ENCODE data around the gene RNF14. TPM values are rescaled to one million over a fixed set of nuclear protein-coding genes. Genes with fewer than 3 reads are reported as not detected.

RNF14 gene
- total RNA-seq (2021; fragmentation: NEBNext Ultra II Directional; extraction: Animal tissue kit (Norgen Biotek cat#: 25700)) (19.6 and 20.2 TPM in 2 replicates), polyA plus RNA-seq (2011; rRNA removed) (4.4 and 4.7 TPM in 2 replicates), polyA minus RNA-seq (2011; rRNA and poly(A)+ RNA removed) (17.2 and 19.1 TPM in 2 replicates)
- 8.1 TPM for polyA plus RNA-seq (2011; cell fraction: cytosol; rRNA removed)
- polyA plus RNA-seq (2011; cell fraction: nucleus; rRNA removed), result 9.2 TPM
- polyA plus RNA-seq (2012, experiment 1 of 2), result 10.2 to 20.8 TPM (median 13.4 TPM) in 4 replicates
- polyA plus RNA-seq (2012, experiment 2 of 2), result 2.8 TPM
- 9.4 TPM for polyA plus RNA-seq (2013, experiment 1 of 2)
- 9.6 TPM for polyA plus RNA-seq (2013, experiment 2 of 2)
- 10.4 TPM for polyA minus RNA-seq (2011; cell fraction: cytosol; rRNA and poly(A)+ RNA removed)
- polyA minus RNA-seq (2011; cell fraction: nucleus; rRNA and poly(A)+ RNA removed), result 12.9 TPM
- long read RNA-seq, experiment 1, full-length matches to known transcripts, result 1 of 18 reads
- long read RNA-seq, experiment 1, partial matches to known transcripts, result 14 of 18 reads
- long read RNA-seq, experiment 1, other reads (novel, unspliced or antisense), result 3 of 18 reads
- long read RNA-seq, experiment 2, full-length matches to known transcripts, result 12 of 22 reads
- long read RNA-seq, experiment 2, partial matches to known transcripts, result 3 of 22 reads
- long read RNA-seq, experiment 2, other reads (novel, unspliced or antisense), result 7 of 22 reads

- H2BK12ac ChIP-seq (ENCODE audit: low read depth, low read length), result peak within 1 kb of the TSS; percentile 68; the same call in 1 of the 2 replicates
- peak within 1 kb of the TSS; percentile 99 for H2AFZ ChIP-seq (ENCODE audit: low read length)
- H3K27me3 ChIP-seq (replicated peaks in 1 of 4; ENCODE audit: control insufficient read depth in 3 of 4, extremely low read depth in 1 of 4, insufficient read depth in 3 of 4, low read length in 3 of 4), result no peaks in the 10 kb centered on the region
- TF ChIP-seq CTCF (IDR thresholded peaks at IDR 0.05; ENCODE audit: control extremely low read depth in 1 of 3, insufficient read depth in 1 of 3, low read depth in 1 of 3, low read length in 3 of 3), result peak; percentile 87 to 90 (median 88)
- no peak for TF ChIP-seq ATF2 (IDR thresholded peaks at IDR 0.05; ENCODE audit: low read length)
- no peak for TF ChIP-seq BCL11A (IDR thresholded peaks at IDR 0.05; ENCODE audit: low read depth in 2 of 2, low read length in 2 of 2)
These were observed at the start of gene RNF14 for GRCh38 chr5:141968914-141969608. TSS of gene RNF14 (plus strand) at chr5:141969105. CDS start at chr5:141973589, 4,484 bp downstream.

More at GRCh38 chr5:141968914-141969608, at the start of gene RNF14:
- no peak within 1 kb of the TSS for H2AK5ac ChIP-seq (ENCODE audit: low read depth, low read length)
- no peak within 1 kb of the TSS for H2BK20ac ChIP-seq (ENCODE audit: low read length)
- peak within 1 kb of the TSS; percentile 93 for H3K18ac ChIP-seq (ENCODE audit: extremely low read depth, low read length)
- H3K23ac ChIP-seq (ENCODE audit: insufficient read length), result no peak within 1 kb of the TSS
- peak within 1 kb of the TSS; percentile 31 for H4K91ac ChIP-seq (replicated peaks; ENCODE audit: insufficient read length, low read length)
- H4K5ac ChIP-seq (ENCODE audit: insufficient read length, low read depth, low read length), result peak within 1 kb of the TSS; percentile 79
- no peak within 1 kb of the TSS for H3K14ac ChIP-seq (ENCODE audit: insufficient read length)
- peak within 1 kb of the TSS; percentile 28 for H3K4ac ChIP-seq (replicated peaks; ENCODE audit: insufficient read length, low read depth, low read length)
- H2BK5ac ChIP-seq (ENCODE audit: low read depth, low read length), result peak within 1 kb of the TSS; percentile 86; the same call in 1 of the 2 replicates
- ChIA-PET POLR2A (ENCODE audit: partially characterized antibody) (interaction anchor here (0.7 to 2.2 kb wide), 15 partner anchors 8 to 353 kb away, joined by 3 to 10 read pairs (median 4); partner anchors contain the start of genes ARAP3, DIAPH1, GNPDA1 and PCDH1), CTCF (ENCODE audit: partially characterized antibody) (interaction anchor here (0.6 to 6.0 kb wide), 51 partner anchors 9 to 581 kb away, joined by 3 to 40 read pairs (median 4); partner anchors contain the start of genes DIAPH1, GNPDA1, HDAC3 and PCDH1)
- peaks cover 0 to 6% (median 3%) of the 10 kb centered on the region in 4 experiments; a peak in 3 of 7 replicates for H3K4me1 ChIP-seq (replicated peaks in 1 of 4; ENCODE audit: control insufficient read depth in 3 of 4, insufficient read depth in 4 of 4, low read length in 3 of 4)
- H3K79me2 ChIP-seq (ENCODE audit: control insufficient read depth in 1 of 2, insufficient read depth in 2 of 2, low read length in 2 of 2), result no peaks in the 10 kb centered on the region
- peaks cover 0 to 4% (median under 1%) of the 10 kb centered on the region in 4 experiments; a peak in 2 of 8 replicates for H3K36me3 ChIP-seq (ENCODE audit: control insufficient read depth in 2 of 4, insufficient read depth in 4 of 4, low read length in 3 of 4)
- peak within 1 kb of the TSS; percentile 86; the same call in 1 of the 2 replicates for H4K8ac ChIP-seq (ENCODE audit: extremely low read depth, insufficient read depth, low read length)
- H2BK15ac ChIP-seq (ENCODE audit: low read length), result 0 out of 2 replicates have a peak within 1 kb of the TSS, but pooled peaks have one; percentile 72
- no peak within 1 kb of the TSS for H2BK120ac ChIP-seq (replicated peaks; ENCODE audit: low read depth, low read length)
- no peaks in the 10 kb centered on the region for H3K9me3 ChIP-seq (ENCODE audit: insufficient read depth in 2 of 2, low read depth in 1 of 2, low read length in 1 of 2)
- peak within 1 kb of the TSS; percentile 63 to 77 (median 70) for H3K4me3 ChIP-seq (ENCODE audit: extremely low read depth in 1 of 4, insufficient read depth in 2 of 4, low read depth in 3 of 4, low read length in 4 of 4)
- no peaks in the 10 kb centered on the region for H3K79me1 ChIP-seq (ENCODE audit: low read depth, low read length)
- H3K9ac ChIP-seq (replicated peaks in 1 of 4; ENCODE audit: extremely low read depth in 1 of 4, low read depth in 3 of 4, low read length in 3 of 4), result peak within 1 kb of the TSS; percentile 63 to 79 (median 69)
- H3K23me2 ChIP-seq (ENCODE audit: low read depth, low read length), result peaks cover 6% of the 10 kb centered on the region
- DNase-seq (ENCODE audit: low read depth in 1 of 2, low spot score in 2 of 2), result peak; percentile 89 to 97
- peak within 1 kb of the TSS; percentile 84 for H3K56ac ChIP-seq (replicated peaks; ENCODE audit: insufficient read length, low read depth, low read length)
- no peak for FAIRE-seq
- H3K27ac ChIP-seq (ENCODE audit: low read depth, low read length), result peak within 1 kb of the TSS; percentile 74
- H4K20me1 ChIP-seq (replicated peaks in 1 of 2; ENCODE audit: control insufficient read depth in 1 of 2, insufficient read depth in 2 of 2, low read length in 2 of 2), result no peaks in the 10 kb centered on the region
- peak within 1 kb of the TSS; percentile 77 to 90 for H3K4me2 ChIP-seq (ENCODE audit: insufficient read depth in 1 of 2, low read depth in 2 of 2, low read length in 2 of 2)
- WGBS, 2 experiments (ENCODE audit: extremely low coverage in 1 of 2, insufficient coverage in 1 of 2, insufficient read length in 1 of 2, insufficient replicate concordance in 2 of 2, low coverage in 1 of 2, low lambda C conversion rate in 2 of 2, missing lambda C conversion rate in 1 of 2), result 3% methylated on average over 47 of the region's 63 CpGs; no CpG with 5 or more reads in 1 of the 2 experiments

All from H1 (cell line).